DMS153 treated with DMSO at 0.1 percent for 48 hours (cell line): ENCODE data around the gene TGFBI.

Experiments used
- DNase-seq: peaks from one replicate; lab custom pipeline; 2025; ENCODE audit not compliant: unreplicated experiment; lab: John Stamatoyannopoulos, UW

The TGFBI gene

GRCh38 chr5:136028782-136029742, at the start of gene TGFBI:
Gene TGFBI (plus strand): TSS chr5:136028988. CDS start chr5:136029056, 68 bp downstream.
- DNase-seq: no peak

GRCh38 chr5:135978993-135979392, 49.8 kb upstream of the TGFBI start:
- DNase-seq: no peak

- DNase-seq: no peak
These were observed 49.3 kb upstream of the TGFBI start for GRCh38 chr5:135979510-135979909.

GRCh38 chr5:135980620-135981019, 48.2 kb upstream of the TGFBI start:
- DNase-seq: no peak

- no peak for DNase-seq
These were observed 42.8 kb upstream of the TGFBI start for GRCh38 chr5:135985951-135986350.

- DNase-seq: no peak
These were observed 42.4 kb upstream of the TGFBI start for GRCh38 chr5:135986401-135986800.

GRCh38 chr5:135986891-135987401, 41.8 kb upstream of the TGFBI start:
- no peak for DNase-seq

- no peak for DNase-seq
These were observed 40.2 kb upstream of the TGFBI start for GRCh38 chr5:135988546-135988945.

- no peak for DNase-seq
These were observed 39.1 kb upstream of the TGFBI start for GRCh38 chr5:135989686-135990085.

- no peak for DNase-seq
These were observed 38.1 kb upstream of the TGFBI start for GRCh38 chr5:135990528-135991255.

GRCh38 chr5:135991429-135991828, 37.4 kb upstream of the TGFBI start:
- DNase-seq: no peak

- no peak for DNase-seq
These were observed 35.4 kb upstream of the TGFBI start for GRCh38 chr5:135993335-135993879.

- no peak for DNase-seq
These were observed 34.7 kb upstream of the TGFBI start for GRCh38 chr5:135993880-135994636.

GRCh38 chr5:135995976-135996375, 32.8 kb upstream of the TGFBI start:
- no peak for DNase-seq

GRCh38 chr5:135996611-135997010, 32.2 kb upstream of the TGFBI start:
- no peak for DNase-seq

- DNase-seq: no peak
These were observed 31.0 kb upstream of the TGFBI start for GRCh38 chr5:135997673-135998335.

GRCh38 chr5:135998889-135999288, 29.9 kb upstream of the TGFBI start:
- no peak for DNase-seq

GRCh38 chr5:135999406-136000139, 29.2 kb upstream of the TGFBI start:
- DNase-seq: no peak

GRCh38 chr5:136000147-136000546, 28.6 kb upstream of the TGFBI start:
- DNase-seq: no peak

GRCh38 chr5:136000932-136001331, 27.9 kb upstream of the TGFBI start:
- DNase-seq: no peak
